Chondrocyte (in vitro differentiated cells): Measurements from ENCODE around the gene PPP2R3C. TPM values are rescaled to one million over a fixed set of nuclear protein-coding genes. Genes with fewer than 3 reads are reported as not detected.
A peak's percentile ranks its signal among the peaks of the same experiment; 100 is the strongest.

Experiments
- DNase-seq: peaks from one replicate; pipeline ENCODE4 v3.0.0; 2021; ENCODE audit warnings: mixed read lengths, low spot score
- H3K27ac Mint-ChIP-seq: one replicate; pipeline ENCODE4 v1.8.0; 2021; ENCODE audit warnings: mild to moderate bottlenecking, moderate library complexity, mixed read lengths; ENCODE audit not compliant: unreplicated experiment
- H3K27me3 Mint-ChIP-seq: 2 replicates; pipeline ENCODE4 v1.8.0; 2021; ENCODE audit warnings: low read depth, mixed read lengths
- H3K36me3 Mint-ChIP-seq: 2 replicates; pipeline ENCODE4 v1.8.0; 2021; ENCODE audit warnings: low read depth, mixed read lengths
- H3K4me1 Mint-ChIP-seq: 2 replicates; pipeline ENCODE4 v1.8.0; 2021; ENCODE audit warnings: low read depth, mild to moderate bottlenecking, mixed read lengths
- H3K4me3 Mint-ChIP-seq: one replicate; pipeline ENCODE4 v1.8.0; 2021; ENCODE audit warnings: mild to moderate bottlenecking, moderate library complexity, mixed read lengths; ENCODE audit not compliant: unreplicated experiment
- H3K9me3 Mint-ChIP-seq: 2 replicates; pipeline ENCODE4 v1.8.0; 2021; ENCODE audit warnings: low read depth, mixed read lengths
- CTCF ChIP-seq: fragments of 200-600 bp; sonication (generic); IDR thresholded peaks from 2 replicates; pipeline ENCODE4 v1.5.0; 2021; ENCODE audit warnings: antibody characterized with exemption, mild to moderate bottlenecking, moderate library complexity
- total RNA-seq: library from RNA; stranded (reverse); gene quantifications from 3 replicates; pipeline ENCODE4 v1.2.1, GENCODE V29; 2021

The PPP2R3C gene
- total RNA-seq, 1 donor from 2014 or later = 37.4 TPM

DNA sequence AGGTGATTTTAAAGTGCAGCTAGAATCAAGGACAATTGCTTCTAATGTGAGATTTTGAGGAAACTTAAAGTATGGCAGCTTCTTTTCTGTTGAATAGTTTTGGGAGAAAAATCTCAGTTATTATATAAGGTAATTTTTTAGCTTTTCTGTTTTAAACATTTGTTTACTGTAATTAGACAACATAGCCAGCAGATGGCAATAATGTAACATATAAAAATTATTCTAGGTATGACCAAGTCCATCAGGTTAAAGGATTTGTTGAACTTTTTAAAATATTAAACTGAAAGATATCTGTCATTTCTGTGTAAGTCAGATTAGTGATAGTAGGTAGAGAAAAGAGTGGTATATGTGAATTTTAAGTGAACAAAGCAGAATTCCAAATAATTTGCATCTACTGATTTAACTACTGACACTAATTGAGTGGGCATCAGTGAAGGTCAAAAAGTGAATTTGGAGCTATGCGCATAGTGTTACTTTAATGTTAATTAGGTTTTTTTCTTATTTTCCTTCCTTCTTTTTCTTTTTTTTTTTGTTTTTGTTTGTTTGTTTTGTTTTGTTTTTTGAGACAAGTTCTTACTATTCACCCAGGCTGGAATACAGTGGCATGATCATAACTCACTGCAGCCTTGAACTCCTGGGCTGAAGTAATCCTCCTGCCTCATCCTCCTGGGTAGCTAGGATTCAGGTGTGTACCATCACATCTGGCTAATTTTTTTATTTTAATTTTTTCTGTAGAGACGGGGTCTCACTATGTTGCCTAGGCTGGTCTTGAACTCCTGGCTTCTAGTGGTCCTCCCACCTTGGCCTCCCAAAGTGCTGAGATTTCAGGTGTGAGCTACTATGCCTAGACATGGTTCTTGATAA lies 19.2 kb upstream of the PPP2R3C start:
- no peak for DNase-seq
- Mint-ChIP-seq H3K27ac (no peak overlapping the region), H3K27me3 (no peaks in the 10 kb centered on the region), H3K9me3 (no peaks in the 10 kb centered on the region), H3K36me3 (peaks cover 2% of the 10 kb centered on the region), H3K4me1 (no peaks in the 10 kb centered on the region), H3K4me3 (no peak overlapping the region)
- TF ChIP-seq CTCF = no peak

GRCh38 chr14:35138585-35138984 lies 16.8 kb upstream of the PPP2R3C start:
- Mint-ChIP-seq H3K27ac (no peak overlapping the region), H3K36me3 (peaks cover 9% of the 10 kb centered on the region), H3K27me3 (no peaks in the 10 kb centered on the region), H3K4me1 (no peaks in the 10 kb centered on the region), H3K9me3 (peaks cover 2% of the 10 kb centered on the region), H3K4me3 (no peak overlapping the region)
- no peak for TF ChIP-seq CTCF
- no peak for DNase-seq

DNA sequence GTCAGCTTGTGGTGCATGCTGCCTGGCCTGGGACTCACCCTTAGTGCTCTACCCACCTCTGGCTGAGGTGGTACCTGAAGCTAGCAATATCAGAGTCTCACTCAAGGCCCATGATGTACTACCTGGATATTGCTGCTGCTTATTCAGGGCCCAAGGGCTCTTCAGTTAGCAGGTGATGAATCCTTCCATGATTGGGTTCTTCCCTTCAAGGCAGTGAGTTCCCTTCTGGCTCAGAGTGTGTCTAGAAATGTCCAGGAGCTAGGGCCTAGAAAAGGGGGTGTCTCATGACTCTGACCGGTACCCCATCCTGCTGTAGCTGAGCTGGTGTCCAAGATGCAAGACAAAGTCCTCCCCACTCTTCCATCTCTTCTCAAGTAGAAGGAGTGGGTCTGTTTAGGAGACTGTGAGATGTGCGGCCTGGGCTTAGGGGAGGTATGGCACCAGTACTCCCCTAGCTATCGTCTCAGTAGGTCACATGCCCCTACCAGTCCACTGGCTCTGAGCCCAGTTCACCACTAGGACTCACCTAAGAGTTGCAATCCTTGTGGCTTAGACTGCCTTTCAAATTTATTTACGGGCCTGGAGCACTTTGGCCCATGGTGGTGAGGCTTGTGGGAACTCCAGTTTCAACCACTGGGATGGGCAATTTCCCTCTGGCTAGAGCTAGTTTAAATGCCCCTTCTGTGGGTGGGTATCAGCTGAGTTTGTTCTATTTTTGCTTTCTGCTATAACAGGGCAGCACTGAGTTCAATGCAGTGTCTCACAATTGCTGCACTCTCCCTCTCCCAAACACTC lies 12.7 kb upstream of the PPP2R3C start:
- no peak overlapping the region for H3K27ac Mint-ChIP-seq

DNA sequence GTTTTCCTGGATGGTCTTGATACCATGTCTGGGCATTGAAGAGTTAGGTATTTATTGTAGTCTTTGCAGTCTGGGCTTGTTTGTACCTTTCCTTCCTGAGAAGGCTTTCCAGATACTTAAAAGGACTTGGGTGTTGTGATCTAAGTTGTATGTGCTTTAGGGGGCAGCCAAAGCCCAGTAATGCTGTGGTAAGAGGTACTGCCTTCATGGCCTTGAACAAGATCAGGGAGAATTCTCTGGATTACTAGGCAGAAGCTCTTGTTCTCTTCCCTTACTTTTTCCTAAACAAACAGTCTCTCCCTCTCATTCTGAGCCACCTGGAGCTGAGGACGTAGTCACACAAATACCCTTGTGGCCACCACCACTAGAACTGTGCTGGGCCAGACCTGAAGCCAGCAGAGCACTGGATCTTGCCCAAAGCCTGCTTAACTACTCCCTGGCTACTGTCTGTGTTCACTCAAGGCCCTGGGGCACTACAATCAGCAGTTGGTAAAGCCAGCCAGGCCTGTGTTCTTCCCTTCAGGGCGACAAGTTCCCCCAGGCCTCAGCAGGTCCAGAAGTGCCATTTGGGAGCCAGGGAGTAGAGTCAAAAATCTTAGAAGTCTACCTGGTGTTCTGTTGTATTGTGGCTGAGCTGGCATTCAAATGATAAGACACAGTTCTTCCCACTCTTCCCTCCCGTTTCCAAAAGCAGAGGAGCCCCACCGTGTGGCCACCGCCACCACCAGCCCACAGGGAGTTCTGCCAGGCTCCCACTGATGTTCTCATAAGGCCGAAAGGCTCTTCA lies 11.9 kb upstream of the PPP2R3C start:
- Mint-ChIP-seq H3K9me3 (peaks cover 8% of the 10 kb centered on the region), H3K4me1 (no peaks in the 10 kb centered on the region), H3K4me3 (no peak overlapping the region), H3K27ac (no peak overlapping the region), H3K36me3 (peaks cover 21% of the 10 kb centered on the region), H3K27me3 (no peaks in the 10 kb centered on the region)
- peak; percentile 14 for TF ChIP-seq CTCF
- no peak for DNase-seq

More for the DNA sequence above, 12.7 kb upstream of the PPP2R3C start:
- Mint-ChIP-seq H3K36me3 (peaks cover 21% of the 10 kb centered on the region), H3K4me1 (no peaks in the 10 kb centered on the region), H3K4me3 (no peak overlapping the region), H3K27me3 (no peaks in the 10 kb centered on the region), H3K9me3 (peaks cover 8% of the 10 kb centered on the region)
- no peak for DNase-seq
- TF ChIP-seq CTCF = no peak

DNA sequence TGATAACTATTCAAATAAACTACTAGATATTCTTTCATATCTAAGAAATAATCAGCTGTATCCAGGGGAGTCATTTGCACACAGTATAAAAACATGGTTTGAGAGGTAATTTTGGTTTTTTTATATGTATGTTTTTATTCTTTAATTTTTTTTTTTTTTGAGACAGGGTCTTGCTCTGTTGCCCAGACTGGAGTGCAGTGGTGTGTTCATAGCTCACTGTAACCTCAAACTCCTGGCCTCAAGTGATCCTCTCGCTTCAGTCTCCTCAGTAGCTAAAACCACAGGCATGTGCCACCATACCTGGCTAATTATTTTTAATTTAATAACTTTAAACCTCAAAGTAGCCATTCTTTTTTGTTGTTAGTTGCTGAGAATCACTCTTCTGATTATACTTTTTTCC lies 2.3 kb upstream of the PPP2R3C start:
- Mint-ChIP-seq H3K27me3 (no peaks in the 10 kb centered on the region), H3K9me3 (no peaks in the 10 kb centered on the region), H3K4me1 (peaks cover 61% of the 10 kb centered on the region), H3K4me3 (peak overlapping the region; percentile 97), H3K27ac (peak overlapping the region; percentile 99), H3K36me3 (peaks cover 12% of the 10 kb centered on the region)
- no peak for TF ChIP-seq CTCF
- no peak for DNase-seq
